Memory B cell (primary cell): ENCODE results near the gene ZNF428.
"Not testable (repeated sequence)": the region's sequence is repeated elsewhere in the genome, so short reads cannot be mapped to it uniquely, and the experiment has no call there.

Source experiments
- ATAC-seq: fragments of 150-1000 bp; cut with Tn5 transposase; 2 replicates; pipeline ENCODE4 v1.10.0; 2021; ENCODE audit warnings: low read depth, mild to moderate bottlenecking, moderate library complexity
- DNase-seq, 2 donors: peaks; one replicate each; pipeline ENCODE4 v3.0.0; 2022; ENCODE audit warnings: low spot score in 2 of 2
- H3K27ac Mint-ChIP-seq: one replicate; pipeline ENCODE4 v1.8.0; 2022; ENCODE audit warnings: mild to moderate bottlenecking, moderate library complexity, mixed read lengths
- H3K27me3 Mint-ChIP-seq: one replicate; pipeline ENCODE4 v1.8.0; 2022; ENCODE audit warnings: mixed read lengths
- H3K36me3 Mint-ChIP-seq: one replicate; pipeline ENCODE4 v1.8.0; 2022; ENCODE audit warnings: mild to moderate bottlenecking, mixed read lengths
- H3K4me1 Mint-ChIP-seq: one replicate; pipeline ENCODE4 v1.8.0; 2022; ENCODE audit warnings: mixed read lengths
- H3K4me3 Mint-ChIP-seq: one replicate; pipeline ENCODE4 v1.8.0; 2022; ENCODE audit warnings: mild to moderate bottlenecking, moderate library complexity, mixed read lengths
- H3K9me3 Mint-ChIP-seq: one replicate; pipeline ENCODE4 v1.8.0; 2022; ENCODE audit warnings: mixed read lengths

The ZNF428 gene

GRCh38 chr19:43597876-43598275 is 21.6 kb downstream of the ZNF428 start:
- Mint-ChIP-seq H3K27ac (peak overlapping the region; percentile 100), H3K36me3 (no peaks in the 10 kb centered on the region), H3K9me3 (no peaks in the 10 kb centered on the region), H3K27me3 (no peaks in the 10 kb centered on the region), H3K4me3 (no peak overlapping the region), H3K4me1 (peaks cover 28% of the 10 kb centered on the region)
- DNase-seq (no peak), ATAC-seq (no peak)

DNA sequence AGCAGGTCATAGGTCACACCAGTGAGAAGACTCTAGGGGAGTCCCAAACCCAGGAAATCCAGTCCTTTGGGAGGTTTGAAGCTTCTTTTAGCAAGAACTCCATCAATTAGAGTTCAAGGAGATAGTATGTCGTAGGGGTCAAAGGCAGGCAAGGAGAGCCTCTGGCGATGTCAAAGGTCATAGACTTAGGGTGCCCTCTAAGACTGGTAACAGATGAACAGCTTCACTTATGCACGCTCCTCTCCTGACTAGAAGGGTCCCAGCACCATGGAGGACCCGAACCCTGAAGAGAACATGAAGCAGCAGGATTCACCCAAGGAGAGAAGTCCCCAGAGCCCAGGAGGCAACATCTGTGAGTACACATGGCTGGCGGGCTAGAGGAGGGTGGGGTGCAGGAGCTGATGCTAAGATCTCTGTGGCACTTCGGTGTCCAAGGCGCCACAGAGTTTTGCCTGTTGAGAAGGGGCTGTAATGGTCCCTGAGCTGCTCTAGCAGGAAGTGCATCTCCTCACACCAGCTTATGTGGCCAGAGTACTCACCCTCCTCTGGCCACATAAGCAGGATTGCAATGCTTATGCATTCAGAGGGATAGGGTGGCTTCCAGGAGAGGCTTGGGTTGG is 22.5 kb downstream of the ZNF428 start:
- H3K9me3 Mint-ChIP-seq = no peaks in the 10 kb centered on the region
- peak overlapping the region; percentile 100 for H3K27ac Mint-ChIP-seq
- DNase-seq (no peak), ATAC-seq (no peak)
- peaks cover 30% of the 10 kb centered on the region for H3K4me1 Mint-ChIP-seq
- no peaks in the 10 kb centered on the region for H3K27me3 Mint-ChIP-seq
- H3K4me3 Mint-ChIP-seq = peak overlapping the region; percentile 95
- H3K36me3 Mint-ChIP-seq = peaks cover 3% of the 10 kb centered on the region

DNA sequence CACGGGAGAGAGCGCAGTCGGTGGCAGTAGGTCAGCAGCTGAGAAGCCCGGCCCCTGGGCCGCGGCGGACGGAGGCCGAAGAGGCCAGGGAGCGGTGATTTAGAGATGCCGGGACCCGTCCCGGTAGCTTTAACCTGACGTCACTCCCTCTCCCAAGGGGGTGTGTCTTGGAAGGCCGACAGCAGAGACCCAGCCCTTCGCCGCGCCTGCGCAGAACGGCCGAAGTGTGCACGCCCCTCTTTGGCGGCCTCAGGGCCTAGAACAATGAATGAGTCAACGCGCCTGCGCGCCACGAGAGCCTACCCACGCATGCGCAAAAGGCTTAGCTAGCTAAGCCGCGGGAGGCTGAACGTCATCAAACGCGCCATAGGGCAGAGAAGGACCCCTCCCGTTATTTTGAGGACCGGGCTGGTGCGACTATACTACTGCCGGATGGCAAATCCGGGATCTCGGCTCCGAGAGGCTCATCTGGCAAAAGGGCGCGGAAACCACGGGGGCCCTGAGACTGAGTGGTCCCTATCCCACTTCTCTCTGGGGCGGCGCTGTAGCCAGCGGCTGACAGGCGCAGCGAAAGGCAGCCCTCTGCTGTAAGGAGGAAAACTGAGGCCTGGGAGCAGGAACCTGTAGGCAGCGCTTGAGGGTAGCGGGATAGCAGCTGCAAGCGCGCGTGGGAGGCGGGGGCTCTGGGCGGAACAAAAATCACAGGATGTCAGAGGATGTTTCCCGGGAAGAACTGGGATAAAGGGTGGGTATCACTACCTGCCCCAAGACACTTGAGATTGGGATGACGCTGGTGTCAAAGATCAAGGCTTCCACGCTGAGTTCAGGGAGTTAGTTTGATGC is 23.2 kb downstream of the ZNF428 start, which contains the start of the genes IRGQ and ZNF576:
Gene IRGQ (minus strand): TSS at position 136 of the 843 bp plus-strand sequence. CDS start 796 bp downstream, outside the sequence.
Gene ZNF576 (plus strand): TSS at position 597 of the 843 bp plus-strand sequence. CDS start 514 bp downstream, outside the sequence.
- peak; percentile 100 for DNase-seq
- peak within 1 kb of the TSS; percentile 100 for H3K27ac Mint-ChIP-seq
- peaks cover 30% of the 10 kb centered on the region for H3K4me1 Mint-ChIP-seq
- peak within 1 kb of the TSS; percentile 95 for H3K4me3 Mint-ChIP-seq
- ATAC-seq = peak; percentile 81
- H3K36me3 Mint-ChIP-seq = peaks cover 3% of the 10 kb centered on the region
- no peaks in the 10 kb centered on the region for H3K9me3 Mint-ChIP-seq
- H3K27me3 Mint-ChIP-seq = no peaks in the 10 kb centered on the region

DNA sequence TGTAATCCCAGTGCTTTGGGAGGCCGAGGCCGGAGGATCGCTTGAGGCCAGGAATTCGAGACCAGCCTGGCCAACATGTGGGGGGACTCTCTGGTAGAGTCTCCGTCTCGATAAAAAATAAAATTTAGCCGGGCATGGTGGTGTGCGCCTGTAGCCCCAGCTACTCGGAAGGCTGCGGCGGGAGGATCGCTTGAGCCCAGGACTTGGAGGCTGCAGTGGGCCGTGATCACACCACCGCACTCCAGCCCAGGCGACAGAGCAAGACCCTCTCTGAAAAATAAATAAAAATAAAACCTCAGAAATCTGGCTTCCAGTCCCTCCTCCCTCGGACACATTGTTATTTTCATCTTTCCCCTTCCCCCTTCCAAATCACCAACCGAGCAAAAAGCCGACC is 23.8 kb downstream of the ZNF428 start:
- Mint-ChIP-seq H3K27me3 (no peaks in the 10 kb centered on the region), H3K4me1 (peaks cover 30% of the 10 kb centered on the region), H3K27ac (peak overlapping the region; percentile 100), H3K9me3 (no peaks in the 10 kb centered on the region), H3K4me3 (peak overlapping the region; percentile 95), H3K36me3 (peaks cover 3% of the 10 kb centered on the region)
- DNase-seq (no peak), ATAC-seq (peak; percentile 16)

DNA sequence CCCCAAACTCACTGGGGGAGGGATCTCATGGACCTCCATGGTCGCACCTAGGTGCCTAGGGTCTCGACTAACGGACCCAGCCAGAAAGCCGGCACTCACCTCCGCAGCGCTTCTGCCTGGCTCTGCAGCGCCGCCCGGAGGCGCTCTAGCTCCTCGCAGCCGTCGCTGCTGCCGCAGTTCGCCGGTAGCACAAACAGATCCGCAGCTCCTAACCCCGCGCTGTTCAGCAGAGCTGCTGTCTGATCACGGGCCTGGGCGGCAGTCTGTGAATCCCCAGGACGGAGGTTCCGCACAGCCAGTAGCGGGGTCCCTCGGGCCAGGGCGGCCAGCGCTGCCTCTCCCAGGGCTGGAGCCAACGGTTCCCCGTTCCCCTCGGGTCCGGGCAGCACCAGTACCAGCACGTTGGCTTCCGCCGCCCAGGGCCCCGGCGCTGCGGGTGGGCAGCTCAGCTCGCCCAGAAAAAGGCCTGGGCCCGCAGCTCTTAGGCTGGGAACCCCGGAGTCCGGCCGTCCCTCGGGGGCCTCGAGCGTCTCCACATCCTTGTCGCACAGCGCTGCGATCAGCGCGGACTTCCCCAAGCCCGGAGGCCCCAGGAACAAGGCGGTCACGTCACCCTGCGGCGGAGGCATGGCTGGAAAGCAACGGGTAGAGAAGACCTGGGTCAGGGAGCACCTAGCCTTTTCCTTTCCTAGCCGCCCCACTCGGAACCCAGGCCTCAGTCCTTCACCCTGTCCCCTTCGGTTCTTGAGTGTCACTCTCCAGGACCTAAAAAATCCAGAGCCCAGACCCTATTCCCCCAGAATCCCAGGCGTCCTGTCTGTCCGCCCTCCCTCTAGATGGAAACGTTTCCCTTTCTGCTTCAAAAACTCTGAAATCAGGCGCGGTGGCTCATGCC is 24.5 kb downstream of the ZNF428 start:
- ATAC-seq = peak; percentile 48
- H3K27me3 Mint-ChIP-seq = no peaks in the 10 kb centered on the region
- no peaks in the 10 kb centered on the region for H3K9me3 Mint-ChIP-seq
- peak overlapping the region; percentile 95 for H3K4me3 Mint-ChIP-seq
- peak overlapping the region; percentile 100 for H3K27ac Mint-ChIP-seq
- peaks cover 3% of the 10 kb centered on the region for H3K36me3 Mint-ChIP-seq
- peaks cover 31% of the 10 kb centered on the region for H3K4me1 Mint-ChIP-seq
- peak; percentile 58 to 68 for DNase-seq

- peak overlapping the region; percentile 10 for H3K27ac Mint-ChIP-seq
- H3K4me1 Mint-ChIP-seq = peaks cover 37% of the 10 kb centered on the region
- DNase-seq = no peak
- no peaks in the 10 kb centered on the region for H3K9me3 Mint-ChIP-seq
- no peaks in the 10 kb centered on the region for H3K27me3 Mint-ChIP-seq
- ATAC-seq = no peak
- H3K4me3 Mint-ChIP-seq = peak overlapping the region; percentile 43
- peaks cover 5% of the 10 kb centered on the region for H3K36me3 Mint-ChIP-seq
These were observed 25.2 kb downstream of the ZNF428 start for GRCh38 chr19:43594081-43594697.

DNA sequence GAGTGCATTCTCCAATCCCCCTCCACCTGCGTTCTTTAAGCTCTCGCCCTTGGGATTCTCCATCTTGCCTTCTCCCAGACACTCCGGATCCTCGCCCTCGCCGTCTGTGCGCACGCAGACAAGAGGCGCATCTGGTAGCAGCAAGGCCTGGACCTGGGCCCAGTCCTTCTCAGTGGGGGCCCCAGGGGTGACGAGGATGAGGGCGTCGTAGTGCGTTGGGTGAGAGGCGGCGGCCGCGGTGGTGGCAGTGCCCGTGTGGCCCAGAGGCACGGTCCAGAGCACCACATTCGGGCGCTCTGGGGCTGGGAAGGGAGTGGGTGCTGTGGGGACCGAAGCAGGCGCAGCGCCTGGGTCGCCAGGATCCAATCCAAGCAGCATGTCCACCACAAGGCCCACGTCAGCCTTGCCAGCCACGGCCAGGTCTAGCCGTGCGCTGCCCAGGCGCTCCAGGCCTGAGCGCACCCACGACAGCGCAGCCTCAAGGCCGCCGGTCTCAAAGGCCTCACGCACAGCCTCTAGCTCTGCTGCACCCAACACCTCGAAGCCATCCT is 26.6 kb downstream of the ZNF428 start:
- H3K27ac Mint-ChIP-seq = peak overlapping the region; percentile 10
- no peaks in the 10 kb centered on the region for H3K9me3 Mint-ChIP-seq
- H3K4me3 Mint-ChIP-seq = no peak overlapping the region
- ATAC-seq = no peak
- H3K27me3 Mint-ChIP-seq = no peaks in the 10 kb centered on the region
- DNase-seq = no peak
- H3K4me1 Mint-ChIP-seq = peaks cover 33% of the 10 kb centered on the region
- peaks cover 5% of the 10 kb centered on the region for H3K36me3 Mint-ChIP-seq

DNA sequence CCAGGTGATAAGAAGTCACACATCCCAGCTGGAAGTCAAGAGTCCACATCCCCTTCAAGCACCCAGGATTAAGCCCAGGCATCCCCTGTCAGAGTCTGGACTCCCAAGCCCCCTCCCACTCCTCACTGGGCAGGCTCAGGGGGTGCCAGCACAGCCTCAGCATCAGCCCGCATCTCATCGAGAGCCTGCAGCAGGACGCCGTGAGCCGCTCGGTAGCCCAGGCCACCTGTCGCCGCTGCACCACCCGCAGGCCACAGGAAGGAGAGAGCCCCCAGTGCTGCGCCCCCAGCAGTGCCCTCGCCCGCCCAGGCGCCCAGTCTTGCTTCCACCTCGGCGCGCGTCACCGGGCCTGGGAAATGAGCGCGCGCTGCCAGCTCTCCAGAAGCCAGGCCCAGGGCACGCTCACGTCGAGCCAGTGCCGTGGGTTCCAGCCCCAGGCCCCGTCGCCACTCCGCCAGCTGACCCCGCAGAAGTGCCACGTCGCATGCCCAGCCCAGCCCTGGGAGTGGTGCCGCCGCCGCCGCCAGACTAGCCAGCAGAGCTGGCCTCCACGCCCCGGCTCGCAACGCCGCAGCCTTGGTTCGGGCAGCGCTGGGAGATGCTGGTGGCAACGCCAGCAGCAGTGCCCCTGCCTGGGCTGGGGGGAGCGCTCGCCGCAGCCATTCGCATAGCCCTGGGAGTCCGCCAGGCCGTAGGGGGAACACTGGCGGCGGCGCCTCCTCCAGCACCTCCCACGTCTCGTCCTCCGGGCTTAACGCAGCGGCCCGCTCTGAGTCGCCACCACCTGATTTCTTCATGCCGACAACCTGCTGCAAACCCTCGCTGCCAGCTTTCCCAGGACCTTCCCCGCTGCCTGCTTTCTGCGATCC is 27.3 kb downstream of the ZNF428 start:
- peaks cover 26% of the 10 kb centered on the region for H3K4me1 Mint-ChIP-seq
- ATAC-seq (no peak), DNase-seq (no peak)
- H3K27ac Mint-ChIP-seq = no peak overlapping the region
- no peaks in the 10 kb centered on the region for H3K9me3 Mint-ChIP-seq
- H3K4me3 Mint-ChIP-seq = no peak overlapping the region
- peaks cover 5% of the 10 kb centered on the region for H3K36me3 Mint-ChIP-seq
- H3K27me3 Mint-ChIP-seq = no peaks in the 10 kb centered on the region

- no peaks in the 10 kb centered on the region for H3K9me3 Mint-ChIP-seq
- H3K27me3 Mint-ChIP-seq = no peaks in the 10 kb centered on the region
- no peak overlapping the region for H3K4me3 Mint-ChIP-seq
- H3K4me1 Mint-ChIP-seq = peaks cover 20% of the 10 kb centered on the region
- H3K27ac Mint-ChIP-seq = peak overlapping the region; percentile 51
- ATAC-seq = peak; percentile 73
- H3K36me3 Mint-ChIP-seq = peaks cover 7% of the 10 kb centered on the region
- DNase-seq = no peak
These were observed 29.8 kb downstream of the ZNF428 start for GRCh38 chr19:43589678-43590077.

GRCh38 chr19:43589277-43589676 is 30.2 kb downstream of the ZNF428 start:
- H3K4me3 Mint-ChIP-seq = no peak overlapping the region
- ATAC-seq = no peak
- H3K27me3 Mint-ChIP-seq = no peaks in the 10 kb centered on the region
- H3K4me1 Mint-ChIP-seq = peaks cover 21% of the 10 kb centered on the region
- no peaks in the 10 kb centered on the region for H3K9me3 Mint-ChIP-seq
- H3K27ac Mint-ChIP-seq = peak overlapping the region; percentile 51
- no peak for DNase-seq
- H3K36me3 Mint-ChIP-seq = peaks cover 7% of the 10 kb centered on the region

DNA sequence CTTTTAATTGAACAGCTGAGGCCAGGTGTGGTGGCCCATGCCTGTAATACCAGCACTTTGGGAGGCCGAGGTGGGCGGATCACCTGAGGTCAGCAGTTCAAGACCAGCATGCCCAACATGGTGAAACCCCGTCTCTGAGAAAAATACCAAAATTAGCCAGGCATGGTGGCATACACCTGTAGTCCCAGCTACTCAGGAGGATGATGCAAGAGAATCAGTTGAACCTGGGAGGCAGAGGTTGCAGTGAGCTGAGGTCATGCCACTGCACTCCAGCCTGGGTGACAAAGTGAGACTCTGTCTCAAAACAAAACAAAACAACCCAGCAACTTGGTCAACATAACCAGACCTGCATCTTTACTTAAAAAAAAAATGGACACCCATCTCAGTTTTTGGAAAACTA is 32.4 kb downstream of the ZNF428 start:
- H3K9me3 Mint-ChIP-seq, ATAC-seq, H3K27ac Mint-ChIP-seq, H3K27me3 Mint-ChIP-seq, H3K4me3 Mint-ChIP-seq, DNase-seq, H3K36me3 Mint-ChIP-seq: not testable (repeated sequence)
- peaks cover 17% of the 10 kb centered on the region for H3K4me1 Mint-ChIP-seq

GRCh38 chr19:43586346-43586745 is 33.1 kb downstream of the ZNF428 start:
- Mint-ChIP-seq H3K27ac (no peak overlapping the region), H3K36me3 (peaks cover 4% of the 10 kb centered on the region), H3K4me1 (peaks cover 17% of the 10 kb centered on the region), H3K9me3 (no peaks in the 10 kb centered on the region), H3K4me3 (no peak overlapping the region), H3K27me3 (no peaks in the 10 kb centered on the region)
- DNase-seq (no peak), ATAC-seq (no peak)
